HFF-Myc (cell line): Measurements from ENCODE around the gene ITPK1.

Experiments
- DNase-seq: peaks from one replicate; pipeline ENCODE4 v3.0.0-alpha.2; 2011; ENCODE audit warnings: low read depth; ENCODE audit errors: extremely low read depth
- H3K4me3 ChIP-seq: replicated peaks from 2 replicates; pipeline ENCODE4 v1.5.1; 2011; ENCODE audit warnings: low read depth, mild to moderate bottlenecking, control low read depth, low read length
- TF ChIP-seq, protein P1 (sequence below): IDR thresholded peaks from 2 replicates; pipeline ENCODE4 v1.5.1; 2012; ENCODE audit warnings: mild to moderate bottlenecking, low read depth, low read length, control low read depth; ENCODE audit errors: missing control alignments

ITPK1 gene

DNA sequence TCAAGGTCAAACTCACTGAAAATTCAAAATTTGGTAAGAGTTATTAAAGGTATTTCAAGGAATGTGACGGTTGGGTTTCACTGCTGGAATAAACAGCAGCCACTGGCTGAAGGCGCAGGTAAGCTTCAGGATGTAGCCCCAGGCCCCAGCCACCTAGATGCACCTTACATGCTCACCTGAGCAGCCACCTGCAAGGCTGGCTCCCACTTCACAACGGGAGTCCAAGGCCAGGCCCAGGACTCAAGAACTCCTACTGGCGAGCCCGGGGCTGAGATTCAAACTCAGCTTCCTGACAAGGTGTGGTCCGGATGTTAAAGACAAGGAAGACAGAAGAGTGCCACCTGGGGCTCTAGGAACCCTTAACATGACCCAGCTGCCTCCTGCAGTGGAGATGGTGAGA lies 78.4 kb downstream of the ITPK1 start:
- TF ChIP-seq, protein P1, sequence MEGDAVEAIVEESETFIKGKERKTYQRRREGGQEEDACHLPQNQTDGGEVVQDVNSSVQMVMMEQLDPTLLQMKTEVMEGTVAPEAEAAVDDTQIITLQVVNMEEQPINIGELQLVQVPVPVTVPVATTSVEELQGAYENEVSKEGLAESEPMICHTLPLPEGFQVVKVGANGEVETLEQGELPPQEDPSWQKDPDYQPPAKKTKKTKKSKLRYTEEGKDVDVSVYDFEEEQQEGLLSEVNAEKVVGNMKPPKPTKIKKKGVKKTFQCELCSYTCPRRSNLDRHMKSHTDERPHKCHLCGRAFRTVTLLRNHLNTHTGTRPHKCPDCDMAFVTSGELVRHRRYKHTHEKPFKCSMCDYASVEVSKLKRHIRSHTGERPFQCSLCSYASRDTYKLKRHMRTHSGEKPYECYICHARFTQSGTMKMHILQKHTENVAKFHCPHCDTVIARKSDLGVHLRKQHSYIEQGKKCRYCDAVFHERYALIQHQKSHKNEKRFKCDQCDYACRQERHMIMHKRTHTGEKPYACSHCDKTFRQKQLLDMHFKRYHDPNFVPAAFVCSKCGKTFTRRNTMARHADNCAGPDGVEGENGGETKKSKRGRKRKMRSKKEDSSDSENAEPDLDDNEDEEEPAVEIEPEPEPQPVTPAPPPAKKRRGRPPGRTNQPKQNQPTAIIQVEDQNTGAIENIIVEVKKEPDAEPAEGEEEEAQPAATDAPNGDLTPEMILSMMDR, result no peak
- H3K4me3 ChIP-seq, result no peak overlapping the region
- no peak for DNase-seq

GRCh38 chr14:93036652-93037345 lies 78.9 kb downstream of the ITPK1 start:
- no peak for DNase-seq
- no peak overlapping the region for H3K4me3 ChIP-seq
- TF ChIP-seq, protein P1, result no peak

DNA sequence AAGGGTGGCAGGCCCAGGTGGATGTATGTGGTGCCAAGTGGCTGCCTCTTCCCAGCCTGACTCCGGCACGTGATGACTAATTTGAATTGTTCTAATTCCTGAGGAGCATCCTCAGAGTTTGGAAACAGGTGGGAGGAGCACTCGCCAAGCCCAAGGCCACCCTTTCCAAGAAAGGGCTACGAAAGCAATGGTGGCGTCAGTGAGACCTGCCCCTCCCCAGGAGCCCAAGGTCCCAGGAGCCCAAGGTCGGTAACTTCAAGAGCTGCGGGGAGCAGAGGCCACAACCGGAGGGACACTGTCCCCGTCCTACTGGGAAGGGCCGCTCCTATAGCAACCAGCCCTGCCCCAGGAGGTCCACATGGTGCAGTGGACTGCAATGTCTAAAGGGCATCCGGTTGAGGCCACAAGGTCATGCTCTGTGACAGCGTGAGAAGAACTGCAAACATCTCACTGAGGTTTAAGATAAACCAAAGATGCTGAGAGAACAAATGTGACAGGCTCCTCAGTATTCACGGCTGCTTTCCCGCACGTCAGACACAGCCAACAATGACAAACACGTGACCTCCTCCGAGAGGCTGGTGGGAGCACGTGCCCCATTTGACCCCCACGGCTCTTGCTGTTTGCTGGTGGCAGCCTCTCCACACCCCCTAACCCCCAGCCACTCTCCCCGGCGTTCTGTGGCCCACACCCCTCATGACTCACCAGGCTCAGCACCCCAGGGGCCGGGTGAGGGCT lies 79.6 kb downstream of the ITPK1 start:
- TF ChIP-seq, protein P1, result no peak
- H3K4me3 ChIP-seq, result no peak overlapping the region
- no peak for DNase-seq

DNA sequence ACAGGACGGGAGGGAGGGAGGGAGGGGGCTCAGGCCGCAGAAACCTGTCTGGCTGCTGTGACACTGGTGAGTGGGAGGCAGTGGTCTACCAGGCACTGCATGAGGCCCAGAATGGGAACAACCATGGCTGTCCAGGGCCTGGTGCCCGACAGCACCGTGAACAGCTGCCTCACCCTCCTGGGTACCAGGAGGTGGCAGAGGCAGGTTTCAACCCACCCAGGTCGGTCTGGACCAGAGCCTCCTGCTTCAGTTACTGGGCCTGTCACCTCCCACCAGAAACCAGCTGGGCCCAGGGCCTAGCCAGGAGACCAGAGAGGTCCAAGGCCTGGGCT lies 80.2 kb downstream of the ITPK1 start:
- TF ChIP-seq, protein P1, result no peak
- no peak for DNase-seq
- no peak overlapping the region for H3K4me3 ChIP-seq

- TF ChIP-seq, protein P1, result no peak
- DNase-seq, result no peak
- no peak overlapping the region for H3K4me3 ChIP-seq
These were observed 81.1 kb downstream of the ITPK1 start for GRCh38 chr14:93034671-93034994.

- no peak overlapping the region for H3K4me3 ChIP-seq
- no peak for DNase-seq
- TF ChIP-seq, protein P1, result peak; percentile 53
These were observed 81.6 kb downstream of the ITPK1 start for GRCh38 chr14:93033983-93034670.
